MM.1S (cell line): ENCODE data around the gene EFCAB12.
"Not testable (repeated sequence)": the region's sequence is repeated elsewhere in the genome, so short reads cannot be mapped to it uniquely, and the experiment has no call there.

Experiments
- DNase-seq: peaks from one replicate; pipeline ENCODE4 v3.0.0-alpha.2; 2015
- H2AFZ ChIP-seq: fragments of 300-600 bp; sonication (generic); 2 replicates; pipeline ENCODE4 v1.6.0; 2016; ENCODE audit warnings: antibody characterized with exemption, low read length
- H3F3A ChIP-seq: fragments of 300-600 bp; sonication (generic); 2 replicates; pipeline ENCODE4 v1.6.1; 2016; ENCODE audit warnings: mild to moderate bottlenecking, antibody characterized with exemption, low read length, moderate library complexity, mixed read lengths; ENCODE audit not compliant: insufficient read depth
- H3K27ac ChIP-seq: fragments of 300-600 bp; sonication (generic); 2 replicates; pipeline ENCODE4 v1.5.1; 2016; ENCODE audit warnings: mild to moderate bottlenecking, low read length
- H3K27me3 ChIP-seq: fragments of 300-600 bp; sonication (generic); replicated peaks from 2 replicates; pipeline ENCODE4 v1.6.0; 2016; ENCODE audit warnings: low read length; ENCODE audit not compliant: insufficient read depth
- H3K36me3 ChIP-seq: fragments of 300-600 bp; sonication (generic); replicated peaks from 2 replicates; pipeline ENCODE4 v1.6.1; 2016; ENCODE audit warnings: mild to moderate bottlenecking, low read length, mixed read lengths; ENCODE audit not compliant: insufficient read depth
- H3K4me1 ChIP-seq: fragments of 300-600 bp; sonication (generic); 2 replicates; pipeline ENCODE4 v1.6.1; 2016; ENCODE audit warnings: low read length, mixed read lengths
- H3K4me2 ChIP-seq: fragments of 300-600 bp; sonication (generic); 2 replicates; pipeline ENCODE4 v1.6.0; 2016; ENCODE audit warnings: low read depth, low read length
- H3K4me3 ChIP-seq: fragments of 300-600 bp; sonication (generic); 2 replicates; pipeline ENCODE4 v1.5.1; 2016; ENCODE audit warnings: low read length, mixed read lengths
- H3K79me2 ChIP-seq: fragments of 300-600 bp; sonication (generic); 2 replicates; pipeline ENCODE4 v1.6.1; 2016; ENCODE audit warnings: mixed run types, low read length, mixed read lengths
- H3K9ac ChIP-seq: fragments of 300-600 bp; sonication (generic); 2 replicates; pipeline ENCODE4 v1.6.1; 2016; ENCODE audit warnings: low read length, mixed read lengths
- H3K9me2 ChIP-seq: fragments of 300-600 bp; sonication (generic); replicated peaks from 2 replicates; pipeline ENCODE4 v1.6.1; 2016; ENCODE audit warnings: mild to moderate bottlenecking, low read length, mixed read lengths; ENCODE audit not compliant: insufficient read depth
- H3K9me3 ChIP-seq: fragments of 300-600 bp; sonication (generic); replicated peaks from 2 replicates; pipeline ENCODE4 v1.6.1; 2016; ENCODE audit warnings: mild to moderate bottlenecking, low read length, mixed read lengths; ENCODE audit not compliant: insufficient read depth
- H4K20me1 ChIP-seq: fragments of 300-600 bp; sonication (generic); 2 replicates; pipeline ENCODE4 v1.6.1; 2016; ENCODE audit warnings: mild to moderate bottlenecking, low read length, moderate library complexity, mixed read lengths; ENCODE audit not compliant: insufficient read depth
- EZH2 ChIP-seq: fragments of 300-600 bp; sonication (generic); optimal IDR thresholded peaks from 2 replicates; pipeline ENCODE3; 2017; ENCODE audit warnings: low read depth, mild to moderate bottlenecking, antibody characterized with exemption, low read length, mixed read lengths
- EZH2phosphoT487 ChIP-seq: fragments of 300-600 bp; sonication (generic); IDR thresholded peaks from 2 replicates; pipeline ENCODE4 v1.6.1; 2018; ENCODE audit warnings: antibody characterized with exemption, low read length
- TF ChIP-seq, protein P1 (sequence below): fragments of 300-600 bp; sonication (generic); IDR thresholded peaks from 2 replicates; pipeline ENCODE4 v1.5.1; 2016; ENCODE audit warnings: antibody characterized with exemption, low read length, mixed read lengths

Gene EFCAB12

DNA sequence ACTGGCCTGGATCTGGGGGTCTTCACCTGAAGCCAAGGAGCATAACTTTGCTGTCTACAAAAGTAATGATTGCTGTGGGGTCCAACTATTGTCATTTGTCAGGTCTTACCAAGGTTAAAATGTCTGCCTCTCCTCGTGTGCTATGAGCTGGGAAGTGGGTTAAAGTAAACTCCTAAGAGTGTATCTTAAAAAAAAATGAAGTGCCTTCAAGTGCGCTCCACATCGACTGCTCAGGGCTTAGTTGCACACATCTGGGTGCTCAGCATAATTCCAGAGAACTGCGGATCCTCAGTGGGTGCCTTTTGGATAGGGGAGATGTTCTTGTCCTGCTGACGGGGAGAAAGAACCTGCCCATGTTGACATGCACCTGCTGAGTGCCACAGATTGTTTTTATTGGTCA is 40.9 kb downstream of the EFCAB12 start:
- H3K9me3 ChIP-seq = no peaks in the 10 kb centered on the region
- no peaks in the 10 kb centered on the region for H3K4me1 ChIP-seq
- no peak overlapping the region for H3K4me3 ChIP-seq
- no peaks in the 10 kb centered on the region for H4K20me1 ChIP-seq
- no peaks in the 10 kb centered on the region for H3K79me2 ChIP-seq
- H2AFZ ChIP-seq = no peak overlapping the region
- H3K27ac ChIP-seq = no peak overlapping the region
- H3K36me3 ChIP-seq = no peaks in the 10 kb centered on the region
- H3K9me2 ChIP-seq = no peaks in the 10 kb centered on the region
- H3K27me3 ChIP-seq = no peaks in the 10 kb centered on the region
- H3K9ac ChIP-seq = no peak overlapping the region
- no peaks in the 10 kb centered on the region; the same call in 1 of the 2 replicates for H3F3A ChIP-seq
- no peak for DNase-seq
- H3K4me2 ChIP-seq = no peak overlapping the region
- TF ChIP-seq, protein P1, sequence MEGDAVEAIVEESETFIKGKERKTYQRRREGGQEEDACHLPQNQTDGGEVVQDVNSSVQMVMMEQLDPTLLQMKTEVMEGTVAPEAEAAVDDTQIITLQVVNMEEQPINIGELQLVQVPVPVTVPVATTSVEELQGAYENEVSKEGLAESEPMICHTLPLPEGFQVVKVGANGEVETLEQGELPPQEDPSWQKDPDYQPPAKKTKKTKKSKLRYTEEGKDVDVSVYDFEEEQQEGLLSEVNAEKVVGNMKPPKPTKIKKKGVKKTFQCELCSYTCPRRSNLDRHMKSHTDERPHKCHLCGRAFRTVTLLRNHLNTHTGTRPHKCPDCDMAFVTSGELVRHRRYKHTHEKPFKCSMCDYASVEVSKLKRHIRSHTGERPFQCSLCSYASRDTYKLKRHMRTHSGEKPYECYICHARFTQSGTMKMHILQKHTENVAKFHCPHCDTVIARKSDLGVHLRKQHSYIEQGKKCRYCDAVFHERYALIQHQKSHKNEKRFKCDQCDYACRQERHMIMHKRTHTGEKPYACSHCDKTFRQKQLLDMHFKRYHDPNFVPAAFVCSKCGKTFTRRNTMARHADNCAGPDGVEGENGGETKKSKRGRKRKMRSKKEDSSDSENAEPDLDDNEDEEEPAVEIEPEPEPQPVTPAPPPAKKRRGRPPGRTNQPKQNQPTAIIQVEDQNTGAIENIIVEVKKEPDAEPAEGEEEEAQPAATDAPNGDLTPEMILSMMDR = no peak
- no peak for TF ChIP-seq EZH2phosphoT487
- TF ChIP-seq EZH2 = no peak

DNA sequence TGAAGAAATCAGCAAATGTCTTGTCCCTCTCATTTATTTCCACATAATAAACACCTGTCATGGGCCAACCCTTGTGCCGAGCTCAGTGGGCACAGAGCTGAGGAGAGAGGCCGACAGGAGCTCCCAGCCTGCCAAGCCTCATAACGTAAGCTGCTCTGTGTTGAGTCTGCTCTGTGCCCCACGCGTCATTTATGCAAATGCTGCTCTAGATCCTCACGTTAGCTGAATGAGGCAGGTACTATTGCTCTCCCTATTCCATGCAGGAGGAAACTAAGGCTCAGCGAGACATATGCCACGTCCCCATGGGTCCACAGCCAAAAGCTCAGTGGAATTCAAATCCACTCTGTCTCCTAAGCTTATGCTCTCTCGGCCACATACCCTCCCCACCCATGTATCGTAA is 41.5 kb downstream of the EFCAB12 start:
- H2AFZ ChIP-seq = no peak overlapping the region
- H3K4me1 ChIP-seq = no peaks in the 10 kb centered on the region
- H3K27me3 ChIP-seq = no peaks in the 10 kb centered on the region
- no peak overlapping the region for H3K9ac ChIP-seq
- no peaks in the 10 kb centered on the region for H3K9me2 ChIP-seq
- no peak overlapping the region for H3K4me2 ChIP-seq
- no peaks in the 10 kb centered on the region for H4K20me1 ChIP-seq
- H3F3A ChIP-seq = no peaks in the 10 kb centered on the region; the same call in 1 of the 2 replicates
- H3K9me3 ChIP-seq = no peaks in the 10 kb centered on the region
- no peak overlapping the region for H3K27ac ChIP-seq
- H3K79me2 ChIP-seq = no peaks in the 10 kb centered on the region
- H3K36me3 ChIP-seq = no peaks in the 10 kb centered on the region
- TF ChIP-seq EZH2phosphoT487 = no peak
- no peak for TF ChIP-seq EZH2
- TF ChIP-seq, protein P1 = no peak
- no peak overlapping the region for H3K4me3 ChIP-seq
- DNase-seq = no peak

DNA sequence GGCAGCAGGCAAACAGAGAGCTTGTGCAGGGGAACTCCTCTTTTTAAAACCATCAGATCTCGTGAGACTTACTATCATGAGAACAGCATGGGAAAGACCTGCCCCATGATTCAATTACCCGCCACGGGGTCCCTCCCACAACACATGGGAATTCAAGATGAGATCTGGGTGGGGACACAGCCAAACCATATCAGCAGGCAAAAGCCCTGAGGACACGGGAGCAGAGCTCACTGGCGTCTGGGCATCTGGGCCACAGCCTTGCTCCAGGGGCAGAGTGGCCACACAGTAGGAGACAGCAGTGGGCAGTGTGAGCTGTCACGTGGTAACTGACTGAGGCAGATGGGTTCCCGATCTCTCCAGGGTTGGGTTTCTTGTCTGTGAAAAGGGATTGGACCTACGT is 42.9 kb downstream of the EFCAB12 start:
- H3K4me3 ChIP-seq, H3K4me2 ChIP-seq, H3K79me2 ChIP-seq: not testable (repeated sequence)

DNA sequence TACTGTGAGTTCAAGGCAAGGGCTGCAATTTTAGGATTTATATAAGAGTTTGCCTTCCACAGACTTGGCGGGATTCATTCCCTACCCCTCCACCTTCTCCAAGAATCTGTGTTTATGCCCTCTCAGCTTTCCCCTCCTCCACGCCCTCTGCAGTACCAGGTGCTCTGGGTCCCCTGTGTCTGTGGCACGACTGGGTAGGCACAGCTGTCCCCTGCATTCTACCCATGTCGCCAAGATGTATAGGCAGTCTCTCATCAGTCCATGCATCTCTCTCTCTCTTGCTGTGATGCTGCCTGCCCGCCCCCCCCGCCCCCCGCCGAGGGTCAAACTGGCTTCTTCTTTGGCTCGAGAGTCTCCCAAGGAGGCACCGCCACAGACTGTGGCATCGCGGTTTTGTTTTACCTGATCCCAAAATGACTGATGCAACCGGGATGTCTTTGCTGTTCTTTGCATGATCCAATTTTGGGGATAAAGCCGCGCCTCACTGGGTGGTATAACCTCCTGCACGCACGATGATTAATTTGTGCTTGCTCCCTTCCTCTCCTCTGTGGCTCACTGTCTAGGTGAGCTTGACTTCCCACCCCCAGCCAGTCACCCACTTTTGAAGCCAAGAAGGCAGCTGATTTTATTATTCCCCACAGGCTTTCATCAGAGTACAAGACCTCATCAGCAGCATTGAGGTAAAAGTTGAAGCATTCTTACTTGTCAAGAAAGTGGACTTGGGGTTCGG is 43.7 kb downstream of the EFCAB12 start:
- Histone ChIP-seq H3K4me2 (no peak overlapping the region), H3F3A (no peaks in the 10 kb centered on the region; the same call in 1 of the 2 replicates), H3K36me3 (no peaks in the 10 kb centered on the region), H3K79me2 (no peaks in the 10 kb centered on the region), H3K9ac (no peak overlapping the region), H3K27ac (no peak overlapping the region), H3K4me3 (no peak overlapping the region), H2AFZ (no peak overlapping the region), H3K27me3 (no peaks in the 10 kb centered on the region), H3K9me2 (no peaks in the 10 kb centered on the region), H3K4me1 (no peaks in the 10 kb centered on the region), H3K9me3 (no peaks in the 10 kb centered on the region), H4K20me1 (no peaks in the 10 kb centered on the region)
- TF ChIP-seq EZH2 (no peak), EZH2phosphoT487 (no peak)
- TF ChIP-seq, protein P1 = no peak
- DNase-seq = no peak

More for the DNA sequence above, 42.9 kb downstream of the EFCAB12 start:
- H2AFZ ChIP-seq, H3K9me2 ChIP-seq, H3K9ac ChIP-seq, DNase-seq, H3K27me3 ChIP-seq, H3K36me3 ChIP-seq, H3K4me1 ChIP-seq, H3K27ac ChIP-seq, H3K9me3 ChIP-seq, H4K20me1 ChIP-seq, H3F3A ChIP-seq: not testable (repeated sequence)

DNA sequence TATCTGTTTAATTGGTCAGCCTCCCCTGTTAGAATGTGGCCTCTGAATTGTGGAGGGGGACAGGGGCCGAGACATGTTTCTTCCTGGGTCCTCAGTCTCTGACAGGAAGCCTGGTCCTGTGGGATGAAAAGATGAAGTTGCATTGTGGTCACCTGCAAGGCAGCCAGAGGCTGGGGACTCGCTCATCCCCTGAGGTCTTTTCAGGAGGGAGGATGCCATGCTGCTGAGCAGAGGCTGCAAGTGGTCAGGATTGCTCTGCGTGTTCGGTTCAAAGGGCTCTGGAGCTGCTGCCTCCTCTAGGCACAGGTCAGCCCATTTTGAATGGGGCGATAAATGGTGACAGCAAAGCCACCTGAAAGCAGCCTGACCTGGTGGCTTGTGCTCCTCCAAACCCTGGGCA is 44.3 kb downstream of the EFCAB12 start:
- not testable (repeated sequence) for H3K36me3 ChIP-seq, H3K9me3 ChIP-seq, H3K4me2 ChIP-seq, H3F3A ChIP-seq, H2AFZ ChIP-seq, DNase-seq, H3K27ac ChIP-seq, H3K4me3 ChIP-seq, H3K9me2 ChIP-seq, H4K20me1 ChIP-seq, H3K79me2 ChIP-seq, H3K9ac ChIP-seq, H3K4me1 ChIP-seq, H3K27me3 ChIP-seq
